OCI-LY1 (cell line): ENCODE measurements around the gene CHRM1.

ENCODE experiments used
- CTCF ChIP-seq: fragments of 200-600 bp; sonication (generic), shearing (Covaris generic); IDR thresholded peaks from 2 replicates; pipeline ENCODE4 v1.5.1; 2017; ENCODE audit warnings: mild to moderate bottlenecking, antibody characterized with exemption, low read length, moderate library complexity, mixed read lengths
- EZH2 ChIP-seq: fragments of 200-600 bp; sonication (generic), shearing (Covaris generic); IDR thresholded peaks from 2 replicates; pipeline ENCODE4 v1.8.0; 2017; ENCODE audit warnings: borderline replicate concordance, mixed run types, mild to moderate bottlenecking, antibody characterized with exemption, low read length, moderate library complexity, mixed read lengths

GRCh38 chr11:62898027-62898426 is 23.1 kb downstream of the CHRM1 start:
- TF ChIP-seq CTCF (no peak), EZH2 (no peak)
